Measurements from ENCODE around the gene CNKSR3.

Gene CNKSR3

GRCh38 chr6:154488802-154489437, 21.6 kb downstream of the CNKSR3 start:
- no peak for TF ChIP-seq CTCF (IDR thresholded peaks at IDR 0.05; ENCODE audit: insufficient read depth, low read depth, low read length, missing control alignments)
- no peak overlapping the region for H3K4me3 ChIP-seq (ENCODE audit: low read length)
- DNase-seq (ENCODE audit: low read depth) = no peak

GRCh38 chr6:154488248-154488593, 22.3 kb downstream of the CNKSR3 start:
- no peak for DNase-seq (ENCODE audit: low read depth)
- H3K4me3 ChIP-seq (ENCODE audit: low read length) = no peak overlapping the region
- TF ChIP-seq CTCF (IDR thresholded peaks at IDR 0.05; ENCODE audit: insufficient read depth, low read depth, low read length, missing control alignments) = no peak

GRCh38 chr6:154487367-154488247, 22.9 kb downstream of the CNKSR3 start:
- no peak for TF ChIP-seq CTCF (IDR thresholded peaks at IDR 0.05; ENCODE audit: insufficient read depth, low read depth, low read length, missing control alignments)
- no peak overlapping the region for H3K4me3 ChIP-seq (ENCODE audit: low read length)
- DNase-seq (ENCODE audit: low read depth) = no peak

GRCh38 chr6:154485815-154486214, 24.7 kb downstream of the CNKSR3 start:
- no peak for TF ChIP-seq CTCF (IDR thresholded peaks at IDR 0.05; ENCODE audit: insufficient read depth, low read depth, low read length, missing control alignments)
- no peak for DNase-seq (ENCODE audit: low read depth)
- H3K4me3 ChIP-seq (ENCODE audit: low read length) = no peak overlapping the region

- DNase-seq (ENCODE audit: low read depth) = no peak
- no peak overlapping the region for H3K4me3 ChIP-seq (ENCODE audit: low read length)
- no peak for TF ChIP-seq CTCF (IDR thresholded peaks at IDR 0.05; ENCODE audit: insufficient read depth, low read depth, low read length, missing control alignments)
These were observed 25.5 kb downstream of the CNKSR3 start for GRCh38 chr6:154484942-154485341.

- no peak for DNase-seq (ENCODE audit: low read depth)
- H3K4me3 ChIP-seq (ENCODE audit: low read length) = no peak overlapping the region
- no peak for TF ChIP-seq CTCF (IDR thresholded peaks at IDR 0.05; ENCODE audit: insufficient read depth, low read depth, low read length, missing control alignments)
These were observed 27.6 kb downstream of the CNKSR3 start for GRCh38 chr6:154482858-154483257.

Data from epithelial cell of esophagus (primary cell).